Neuronal stem cell (in vitro differentiated cells): Measurements from ENCODE around the gene GBP7.

Experiments used
- DNase-seq: peaks from one replicate; pipeline ENCODE4 v3.0.0-alpha.2; 2013; ENCODE audit warnings: low spot score
- H2AFZ ChIP-seq: one replicate; pipeline ENCODE4 v1.6.1; 2013; ENCODE audit warnings: mild to moderate bottlenecking, low read length, inconsistent platforms
- H2AK5ac ChIP-seq: 2 replicates; pipeline ENCODE4 v1.6.1; 2013; ENCODE audit warnings: low read depth, mild to moderate bottlenecking, inconsistent platforms, low read length, moderate library complexity, mixed read lengths
- H2BK120ac ChIP-seq: 2 replicates; pipeline ENCODE4 v1.6.1; 2013; ENCODE audit warnings: low read depth, mild to moderate bottlenecking, inconsistent platforms, low read length, moderate library complexity, mixed read lengths
- H2BK12ac ChIP-seq: one replicate; pipeline ENCODE4 v1.6.1; 2013; ENCODE audit warnings: low read length, inconsistent platforms
- H2BK15ac ChIP-seq: 2 replicates; pipeline ENCODE4 v1.6.1; 2013; ENCODE audit warnings: mild to moderate bottlenecking, low read length, inconsistent platforms, mixed read lengths
- H2BK5ac ChIP-seq: one replicate; pipeline ENCODE4 v1.6.1; 2013; ENCODE audit warnings: inconsistent platforms, mild to moderate bottlenecking, low read length, moderate library complexity
- H3K14ac ChIP-seq: one replicate; pipeline ENCODE4 v1.6.1; 2013; ENCODE audit warnings: low read length, inconsistent platforms
- H3K18ac ChIP-seq: 2 replicates; pipeline ENCODE4 v1.6.1; 2013; ENCODE audit warnings: low read length, inconsistent platforms
- H3K23ac ChIP-seq: 2 replicates; pipeline ENCODE4 v1.6.1; 2013; ENCODE audit warnings: low read depth, mild to moderate bottlenecking, mixed read lengths, low read length, inconsistent platforms; ENCODE audit not compliant: poor library complexity
- H3K27ac ChIP-seq: replicated peaks from 3 replicates; pipeline ENCODE4 v1.5.1; 2013; ENCODE audit warnings: low read length, inconsistent platforms
- H3K27me3 ChIP-seq, 3 experiments: 2 replicates each; pipeline ENCODE4 v1.6.1; 2013; ENCODE audit warnings: low read length in 3 of 3, mild to moderate bottlenecking in 2 of 3, inconsistent platforms in 1 of 3, low read depth in 1 of 3, mixed read lengths in 1 of 3, moderate library complexity in 1 of 3; ENCODE audit not compliant: control insufficient read depth in 3 of 3, insufficient read depth in 3 of 3
- H3K36me3 ChIP-seq, 2 donors: replicated peaks in 1 of 2; 2 replicates each; pipeline ENCODE4 v1.6.1; 2013; ENCODE audit warnings: low read length in 2 of 2; ENCODE audit not compliant: control insufficient read depth in 2 of 2, insufficient read depth in 2 of 2
- H3K4ac ChIP-seq: 2 replicates; pipeline ENCODE4 v1.6.1; 2013; ENCODE audit warnings: inconsistent platforms, mild to moderate bottlenecking, low read length, moderate library complexity
- H3K4me1 ChIP-seq, 2 donors: 1 replicate in 1 of 2; 2 replicates in 1 of 2; pipeline ENCODE4 v1.6.1; 2013; ENCODE audit warnings: low read length in 2 of 2, low read depth in 1 of 2; ENCODE audit not compliant: control insufficient read depth in 2 of 2, insufficient read depth in 1 of 2
- H3K4me2 ChIP-seq: one replicate; pipeline ENCODE4 v1.6.1; 2013; ENCODE audit warnings: mild to moderate bottlenecking, low read length, inconsistent platforms; ENCODE audit not compliant: insufficient read depth, poor library complexity, severe bottlenecking
- H3K4me3 ChIP-seq, 2 donors: 2 replicates each; pipeline ENCODE4 v1.5.1; 2013; ENCODE audit warnings: low read length in 2 of 2, mild to moderate bottlenecking in 2 of 2, inconsistent platforms in 1 of 2, moderate library complexity in 1 of 2
- H3K79me1 ChIP-seq: one replicate; pipeline ENCODE4 v1.6.1; 2013; ENCODE audit warnings: low read depth, mild to moderate bottlenecking, inconsistent platforms, low read length, moderate library complexity
- H3K9ac ChIP-seq: one replicate; pipeline ENCODE4 v1.6.1; 2013; ENCODE audit warnings: mild to moderate bottlenecking, low read depth, low read length, inconsistent platforms; ENCODE audit not compliant: poor library complexity
- H3K9me3 ChIP-seq, 2 donors: replicated peaks in 1 of 2; 2 replicates each; pipeline versions ENCODE3 to v1.6.1; 2013; ENCODE audit warnings: low read length in 2 of 2, mild to moderate bottlenecking in 2 of 2, inconsistent platforms in 1 of 2, low read depth in 1 of 2, mixed read lengths in 1 of 2, moderate library complexity in 1 of 2; ENCODE audit not compliant: control insufficient read depth in 2 of 2, insufficient read depth in 1 of 2
- H4K8ac ChIP-seq: one replicate; pipeline ENCODE4 v1.6.1; 2013; ENCODE audit warnings: low read depth, mild to moderate bottlenecking, inconsistent platforms, low read length, moderate library complexity
- H4K91ac ChIP-seq: one replicate; pipeline ENCODE4 v1.6.1; 2013; ENCODE audit warnings: low read length, low read depth, mild to moderate bottlenecking, inconsistent platforms; ENCODE audit not compliant: poor library complexity
- WGBS, 2 donors: extraction: QIAGEN DNeasy Blood & Tissue Kit; methylation state at CpG; one replicate each; pipeline ENCODE4 v1.1.7; 2013; ENCODE audit warnings: missing lambda C conversion rate in 2 of 2, mixed read lengths in 1 of 2; ENCODE audit not compliant: insufficient read length in 2 of 2, insufficient replicate concordance in 1 of 2; ENCODE audit errors: extremely low coverage in 2 of 2; 5-methylcytosine and 5-hydroxymethylcytosine counted together

The GBP7 gene

DNA sequence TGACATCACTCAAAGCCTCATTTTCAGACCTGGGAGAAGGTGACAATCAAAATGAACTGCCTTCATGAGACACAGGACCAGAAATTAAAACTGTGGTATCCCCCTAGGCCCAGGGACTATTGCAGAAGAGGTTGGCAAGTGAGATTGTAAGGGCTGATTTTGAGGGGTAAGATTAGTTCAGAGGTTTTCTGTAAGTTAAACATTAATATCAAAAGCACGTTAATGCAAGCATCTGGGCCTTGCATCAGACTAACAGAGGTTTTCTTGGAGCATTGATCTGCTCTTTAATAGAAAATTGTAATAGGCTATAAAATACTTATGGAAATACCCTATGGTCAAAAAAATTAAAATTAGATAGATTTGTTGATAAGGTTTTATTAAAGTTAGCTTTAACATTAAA, 37.5 kb upstream of the GBP7 start:
- no peak overlapping the region for H2AFZ ChIP-seq
- no peak overlapping the region for H3K18ac ChIP-seq
- no peaks in the 10 kb centered on the region for H3K36me3 ChIP-seq
- H4K8ac ChIP-seq = no peak overlapping the region
- no peaks in the 10 kb centered on the region for H3K79me1 ChIP-seq
- H3K14ac ChIP-seq = no peak overlapping the region
- no peaks in the 10 kb centered on the region for H3K4me1 ChIP-seq
- no peaks in the 10 kb centered on the region for H3K27me3 ChIP-seq
- no peak overlapping the region for H2BK12ac ChIP-seq
- WGBS, 2 donors = no CpG with 5 or more reads among the region's 1 CpG
- no peak overlapping the region for H3K4ac ChIP-seq
- H2BK120ac ChIP-seq = no peak overlapping the region
- H3K9me3 ChIP-seq = peaks cover 0 to 3% of the 10 kb centered on the region in 2 donors
- no peak overlapping the region for H4K91ac ChIP-seq
- no peak for DNase-seq
- H3K4me3 ChIP-seq = no peak overlapping the region
- H3K27ac ChIP-seq = no peak overlapping the region
- no peak overlapping the region for H2AK5ac ChIP-seq
- no peak overlapping the region for H2BK5ac ChIP-seq
- no peak overlapping the region for H3K9ac ChIP-seq
- no peak overlapping the region for H3K23ac ChIP-seq
- H3K4me2 ChIP-seq = no peak overlapping the region
- no peak overlapping the region for H2BK15ac ChIP-seq

DNA sequence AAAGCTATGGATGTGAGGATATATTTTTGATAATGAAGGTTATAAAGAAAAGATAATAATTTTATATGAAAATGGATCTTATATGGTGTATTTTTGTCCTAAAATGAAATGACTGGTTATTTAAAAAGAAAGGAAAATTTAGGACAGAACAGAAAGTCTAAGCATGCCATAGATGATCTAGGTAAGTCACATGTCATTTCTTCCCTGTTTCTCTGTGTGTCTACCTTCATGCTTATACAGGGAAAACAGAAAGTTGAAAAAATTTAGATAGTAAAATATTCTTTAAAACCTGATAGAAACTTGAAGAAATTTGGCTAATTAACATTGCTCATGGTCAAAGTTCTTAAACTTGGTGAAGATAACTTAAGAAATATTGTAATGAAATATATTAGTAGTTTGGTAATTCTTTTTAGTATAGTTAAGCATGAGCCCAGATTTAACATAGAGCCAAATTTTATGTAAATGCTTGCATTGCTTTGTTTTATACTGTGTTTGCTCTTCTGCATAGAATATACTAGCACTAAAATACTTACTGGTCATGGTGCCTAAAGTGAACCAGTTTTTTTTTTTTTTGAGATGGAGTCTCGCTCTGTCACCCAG, 35.3 kb upstream of the GBP7 start:
- no peak overlapping the region for H2BK5ac ChIP-seq
- H3K27ac ChIP-seq = no peak overlapping the region
- H3K18ac ChIP-seq = no peak overlapping the region
- H3K36me3 ChIP-seq = no peaks in the 10 kb centered on the region
- no peak overlapping the region for H3K4me3 ChIP-seq
- no peak overlapping the region for H3K23ac ChIP-seq
- no peak overlapping the region for H2BK120ac ChIP-seq
- H3K4ac ChIP-seq = no peak overlapping the region
- no peak overlapping the region for H3K4me2 ChIP-seq
- no peak overlapping the region for H2BK12ac ChIP-seq
- no peak overlapping the region for H2BK15ac ChIP-seq
- H4K91ac ChIP-seq = no peak overlapping the region
- H2AK5ac ChIP-seq = no peak overlapping the region
- whole genome bisulfite sequencing, 2 donors = no CpG with 5 or more reads among the region's 1 CpG
- H2AFZ ChIP-seq = no peak overlapping the region
- no peak overlapping the region for H4K8ac ChIP-seq
- H3K9me3 ChIP-seq = peaks cover 0 to 2% of the 10 kb centered on the region in 2 donors
- H3K4me1 ChIP-seq = no peaks in the 10 kb centered on the region
- peaks cover 0 to 2% (median 0%) of the 10 kb centered on the region in 3 experiments for H3K27me3 ChIP-seq
- H3K79me1 ChIP-seq = no peaks in the 10 kb centered on the region
- no peak for DNase-seq
- no peak overlapping the region for H3K9ac ChIP-seq
- no peak overlapping the region for H3K14ac ChIP-seq

DNA sequence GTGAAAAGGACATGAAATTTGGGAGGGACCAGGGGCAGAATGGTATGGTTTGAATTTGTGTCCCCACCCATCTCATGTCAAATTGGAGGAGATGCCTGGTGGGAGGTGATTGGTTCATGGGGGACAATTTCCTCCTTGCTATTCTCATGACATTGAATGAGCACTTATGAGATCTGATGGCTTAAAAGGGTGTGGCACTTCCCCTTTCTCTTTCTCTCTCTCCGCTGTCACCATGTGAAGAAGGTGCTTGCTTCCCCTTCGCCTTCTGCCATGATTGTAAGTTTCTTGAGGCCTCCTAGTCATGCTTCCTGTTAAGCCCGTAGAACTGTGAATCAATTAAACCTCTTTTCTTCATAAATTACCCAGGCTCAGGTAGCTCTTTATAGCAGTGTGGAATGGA, 30.6 kb upstream of the GBP7 start:
- H3K36me3 ChIP-seq = no peaks in the 10 kb centered on the region
- H3K4me1 ChIP-seq = no peaks in the 10 kb centered on the region
- no peak overlapping the region for H4K91ac ChIP-seq
- no peak overlapping the region for H2AK5ac ChIP-seq
- H3K4ac ChIP-seq = no peak overlapping the region
- no peak overlapping the region for H3K4me2 ChIP-seq
- no peak overlapping the region for H3K4me3 ChIP-seq
- no peak overlapping the region for H3K18ac ChIP-seq
- no peak overlapping the region for H2BK120ac ChIP-seq
- no peak overlapping the region for H2BK15ac ChIP-seq
- H2AFZ ChIP-seq = no peak overlapping the region
- no CpG with 5 or more reads among the region's 3 CpGs for WGBS, 2 donors
- peaks cover 0 to 2% (median 0%) of the 10 kb centered on the region in 3 experiments for H3K27me3 ChIP-seq
- DNase-seq = no peak
- no peak overlapping the region for H2BK5ac ChIP-seq
- H3K14ac ChIP-seq = no peak overlapping the region
- H2BK12ac ChIP-seq = no peak overlapping the region
- H3K9me3 ChIP-seq = peaks cover 0 to 7% of the 10 kb centered on the region in 2 donors
- no peak overlapping the region for H3K9ac ChIP-seq
- H3K79me1 ChIP-seq = no peaks in the 10 kb centered on the region
- H3K27ac ChIP-seq = no peak overlapping the region
- H4K8ac ChIP-seq = no peak overlapping the region
- H3K23ac ChIP-seq = no peak overlapping the region

DNA sequence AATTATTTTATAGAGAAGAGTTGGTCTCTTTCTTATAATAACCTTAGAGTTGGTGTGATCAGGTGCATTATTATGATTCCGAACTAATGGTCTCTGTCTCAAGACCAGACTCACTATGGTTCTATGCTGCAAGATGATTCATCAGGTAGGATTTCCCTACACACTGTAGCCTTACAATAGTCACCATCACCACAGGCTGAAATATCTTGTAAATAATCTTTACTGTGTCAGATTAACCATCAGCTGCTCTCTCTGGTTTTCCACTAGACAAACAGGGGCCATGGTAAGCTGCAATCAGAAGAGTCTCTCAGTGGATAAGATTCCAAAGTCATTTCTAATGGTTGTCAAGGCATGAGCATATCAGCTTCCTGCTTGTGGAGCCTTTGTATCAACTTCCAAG, 27.4 kb upstream of the GBP7 start:
- H3K4me2 ChIP-seq = no peak overlapping the region
- no peak overlapping the region for H3K23ac ChIP-seq
- no peak overlapping the region for H4K8ac ChIP-seq
- WGBS, 2 donors = no CpG with 5 or more reads among the region's 1 CpG
- no peaks in the 10 kb centered on the region for H3K36me3 ChIP-seq
- no peak overlapping the region for H2BK5ac ChIP-seq
- no peak overlapping the region for H3K4ac ChIP-seq
- H3K79me1 ChIP-seq = no peaks in the 10 kb centered on the region
- no peak overlapping the region for H3K9ac ChIP-seq
- no peaks in the 10 kb centered on the region for H3K4me1 ChIP-seq
- no peak overlapping the region for H2BK12ac ChIP-seq
- H3K9me3 ChIP-seq = peaks cover 0 to 7% of the 10 kb centered on the region in 2 donors
- H2AFZ ChIP-seq = no peak overlapping the region
- H3K27me3 ChIP-seq = peaks cover 0 to 2% (median 0%) of the 10 kb centered on the region in 3 experiments
- H3K27ac ChIP-seq = no peak overlapping the region
- no peak overlapping the region for H2BK120ac ChIP-seq
- H2BK15ac ChIP-seq = no peak overlapping the region
- H3K4me3 ChIP-seq = no peak overlapping the region
- no peak overlapping the region for H3K14ac ChIP-seq
- no peak for DNase-seq
- H3K18ac ChIP-seq = no peak overlapping the region
- H4K91ac ChIP-seq = no peak overlapping the region
- H2AK5ac ChIP-seq = no peak overlapping the region
